ENCODE results near the gene DDX52. TPM values are rescaled to one million over a fixed set of nuclear protein-coding genes. Genes with fewer than 3 reads are reported as not detected.

DDX52 gene
- total and polyA plus RNA-seq, 2 of the 13 experiments (the other 11 are each of a cell fraction or from before 2014, with no cell fraction given): 8.9 to 36.1 TPM

DNA sequence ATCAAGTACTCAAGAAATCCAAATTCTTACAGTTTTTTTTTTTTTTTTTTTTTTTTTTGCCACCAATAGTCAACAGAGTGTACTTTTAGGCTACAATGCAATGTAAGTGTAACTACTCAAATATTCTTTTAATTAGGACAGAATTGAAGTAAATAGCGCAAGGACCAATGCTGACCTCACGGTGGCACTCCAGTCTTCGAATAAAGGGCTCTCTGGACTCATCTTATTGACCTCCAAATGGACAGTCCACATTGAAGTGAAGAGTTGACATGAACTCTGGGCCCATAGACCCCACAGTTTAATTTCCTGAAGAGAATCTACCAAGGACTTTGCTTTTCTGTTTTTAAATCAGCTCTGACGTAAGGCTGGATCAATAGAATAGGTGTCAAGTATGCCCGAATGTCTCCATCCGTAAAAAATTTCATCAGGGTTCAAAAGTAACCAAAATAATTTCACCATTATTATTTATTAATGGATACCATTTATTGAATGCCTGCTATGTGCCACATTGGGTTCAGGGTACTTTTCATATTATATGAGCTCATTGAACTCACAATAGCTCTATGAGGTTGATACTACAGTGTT is 7.3 kb upstream of the DDX52 start:
- no peak overlapping the region for H3K4me3 ChIP-seq (replicated peaks in 1 of 3; ENCODE audit: insufficient read depth in 1 of 3, low read depth in 2 of 3, low read length in 3 of 3)
- ATAC-seq (peak; percentile 74), FAIRE-seq (no peak), DNase-seq (ENCODE audit: low spot score) (peak; percentile 77)
- no peaks in the 10 kb centered on the region for H3K79me2 ChIP-seq (ENCODE audit: insufficient read depth, low read length)
- no peaks in the 10 kb centered on the region; a peak in 1 of 5 replicates for H3K27me3 ChIP-seq (ENCODE audit: control insufficient read depth in 1 of 2, insufficient read depth in 2 of 2, low read length in 2 of 2)
- no peak overlapping the region for H3K9ac ChIP-seq (ENCODE audit: insufficient read depth, low read depth, low read length)
- intact Hi-C loops (cut with micrococcal nuclease; ENCODE audit: unreplicated experiment): loop anchor here (1.0 to 2.0 kb wide), 4 partner anchors 48 to 166 kb away; no protein-coding TSS in a partner anchor
- ChIA-PET POLR2A (interaction anchor here (0.9 to 2.8 kb wide), 4 partner anchors 58 to 166 kb away, joined by 3 to 11 read pairs (median 8); no protein-coding TSS in a partner anchor), CTCF (ENCODE audit: low intra/inter-chr PET ratio, low total read pairs) (interaction anchor here (1.0 to 1.9 kb wide), 6 partner anchors 47 to 166 kb away, joined by 3 to 16 read pairs (median 6); no protein-coding TSS in a partner anchor)
- H3K4me1 ChIP-seq (ENCODE audit: insufficient read depth, low read length): peaks cover 36% of the 10 kb centered on the region
- H4K20me1 ChIP-seq (ENCODE audit: insufficient read depth, low read length): no peaks in the 10 kb centered on the region
- 38% methylated on average over 6 of the region's 6 CpGs for WGBS (ENCODE audit: low lambda C conversion rate)
- no peaks in the 10 kb centered on the region for H3K9me3 ChIP-seq (ENCODE audit: low read length)
- no peak overlapping the region for H2AFZ ChIP-seq (ENCODE audit: low read length)
- no peaks in the 10 kb centered on the region for H3K36me3 ChIP-seq (replicated peaks in 1 of 2; ENCODE audit: control insufficient read depth in 1 of 2, insufficient read depth in 2 of 2, low read length in 2 of 2)
- no peak overlapping the region for H3K27ac ChIP-seq (ENCODE audit: extremely low read length, insufficient read depth, low read length)
- H3K4me2 ChIP-seq (ENCODE audit: low read depth, low read length): no peak overlapping the region
- in situ Hi-C loops (cut with HindIII; ENCODE audit: extremely low pct_ligation_motif_present, low pct_unique_long_range_greater_than_20kb): loop anchor here (5.0 kb wide), 1 partner anchor 52 kb away; no protein-coding TSS in a partner anchor
- BruUV-seq (replicated peaks): no TSS peak
- TF ChIP-seq ZFY (CRISPR knock-in tag; IDR thresholded peaks at IDR 0.05) (no peak), ZNF501 (CRISPR knock-in tag; IDR thresholded peaks at IDR 0.05) (no peak), ZMYM3 (CRISPR knock-in tag; IDR thresholded peaks at IDR 0.05) (no peak), FOSL2 (CRISPR knock-in tag; IDR thresholded peaks at IDR 0.05) (0 out of 2 replicates have a peak, but pooled peaks have one; percentile 8), REL (CRISPR knock-in tag; conservative IDR thresholded peaks at IDR 0.05) (no peak), GLI4 (CRISPR knock-in tag; IDR thresholded peaks at IDR 0.05; ENCODE audit: borderline replicate concordance) (no peak), HNRNPK (IDR thresholded peaks at IDR 0.05; ENCODE audit: low read depth, low read length, poor library complexity, severe bottlenecking) (no peak), THAP11 (CRISPR knock-in tag; IDR thresholded peaks at IDR 0.05) (0 out of 2 replicates have a peak, but pooled peaks have one; percentile 15), ZNF230 (CRISPR knock-in tag; IDR thresholded peaks at IDR 0.05) (no peak), RBFOX2 (IDR thresholded peaks at IDR 0.05; ENCODE audit: low read depth, low read length) (no peak), ZNF460 (CRISPR knock-in tag; IDR thresholded peaks at IDR 0.05; ENCODE audit: borderline replicate concordance) (no peak)
- TF ChIP-seq, protein P1, sequence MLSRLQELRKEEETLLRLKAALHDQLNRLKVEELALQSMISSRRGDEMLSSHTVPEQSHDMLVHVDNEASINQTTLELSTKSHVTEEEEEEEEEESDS (CRISPR knock-in tag; IDR thresholded peaks at IDR 0.05; ENCODE audit: borderline replicate concordance): no peak
- TF ChIP-seq, protein P2, sequence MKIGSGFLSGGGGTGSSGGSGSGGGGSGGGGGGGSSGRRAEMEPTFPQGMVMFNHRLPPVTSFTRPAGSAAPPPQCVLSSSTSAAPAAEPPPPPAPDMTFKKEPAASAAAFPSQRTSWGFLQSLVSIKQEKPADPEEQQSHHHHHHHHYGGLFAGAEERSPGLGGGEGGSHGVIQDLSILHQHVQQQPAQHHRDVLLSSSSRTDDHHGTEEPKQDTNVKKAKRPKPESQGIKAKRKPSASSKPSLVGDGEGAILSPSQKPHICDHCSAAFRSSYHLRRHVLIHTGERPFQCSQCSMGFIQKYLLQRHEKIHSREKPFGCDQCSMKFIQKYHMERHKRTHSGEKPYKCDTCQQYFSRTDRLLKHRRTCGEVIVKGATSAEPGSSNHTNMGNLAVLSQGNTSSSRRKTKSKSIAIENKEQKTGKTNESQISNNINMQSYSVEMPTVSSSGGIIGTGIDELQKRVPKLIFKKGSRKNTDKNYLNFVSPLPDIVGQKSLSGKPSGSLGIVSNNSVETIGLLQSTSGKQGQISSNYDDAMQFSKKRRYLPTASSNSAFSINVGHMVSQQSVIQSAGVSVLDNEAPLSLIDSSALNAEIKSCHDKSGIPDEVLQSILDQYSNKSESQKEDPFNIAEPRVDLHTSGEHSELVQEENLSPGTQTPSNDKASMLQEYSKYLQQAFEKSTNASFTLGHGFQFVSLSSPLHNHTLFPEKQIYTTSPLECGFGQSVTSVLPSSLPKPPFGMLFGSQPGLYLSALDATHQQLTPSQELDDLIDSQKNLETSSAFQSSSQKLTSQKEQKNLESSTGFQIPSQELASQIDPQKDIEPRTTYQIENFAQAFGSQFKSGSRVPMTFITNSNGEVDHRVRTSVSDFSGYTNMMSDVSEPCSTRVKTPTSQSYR (CRISPR knock-in tag; IDR thresholded peaks at IDR 0.05; ENCODE audit: borderline replicate concordance): no peak
- TF ChIP-seq, protein P3, sequence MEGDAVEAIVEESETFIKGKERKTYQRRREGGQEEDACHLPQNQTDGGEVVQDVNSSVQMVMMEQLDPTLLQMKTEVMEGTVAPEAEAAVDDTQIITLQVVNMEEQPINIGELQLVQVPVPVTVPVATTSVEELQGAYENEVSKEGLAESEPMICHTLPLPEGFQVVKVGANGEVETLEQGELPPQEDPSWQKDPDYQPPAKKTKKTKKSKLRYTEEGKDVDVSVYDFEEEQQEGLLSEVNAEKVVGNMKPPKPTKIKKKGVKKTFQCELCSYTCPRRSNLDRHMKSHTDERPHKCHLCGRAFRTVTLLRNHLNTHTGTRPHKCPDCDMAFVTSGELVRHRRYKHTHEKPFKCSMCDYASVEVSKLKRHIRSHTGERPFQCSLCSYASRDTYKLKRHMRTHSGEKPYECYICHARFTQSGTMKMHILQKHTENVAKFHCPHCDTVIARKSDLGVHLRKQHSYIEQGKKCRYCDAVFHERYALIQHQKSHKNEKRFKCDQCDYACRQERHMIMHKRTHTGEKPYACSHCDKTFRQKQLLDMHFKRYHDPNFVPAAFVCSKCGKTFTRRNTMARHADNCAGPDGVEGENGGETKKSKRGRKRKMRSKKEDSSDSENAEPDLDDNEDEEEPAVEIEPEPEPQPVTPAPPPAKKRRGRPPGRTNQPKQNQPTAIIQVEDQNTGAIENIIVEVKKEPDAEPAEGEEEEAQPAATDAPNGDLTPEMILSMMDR (CRISPR knock-in tag; IDR thresholded peaks at IDR 0.05): peak; percentile 81
- TF ChIP-seq, protein P4, sequence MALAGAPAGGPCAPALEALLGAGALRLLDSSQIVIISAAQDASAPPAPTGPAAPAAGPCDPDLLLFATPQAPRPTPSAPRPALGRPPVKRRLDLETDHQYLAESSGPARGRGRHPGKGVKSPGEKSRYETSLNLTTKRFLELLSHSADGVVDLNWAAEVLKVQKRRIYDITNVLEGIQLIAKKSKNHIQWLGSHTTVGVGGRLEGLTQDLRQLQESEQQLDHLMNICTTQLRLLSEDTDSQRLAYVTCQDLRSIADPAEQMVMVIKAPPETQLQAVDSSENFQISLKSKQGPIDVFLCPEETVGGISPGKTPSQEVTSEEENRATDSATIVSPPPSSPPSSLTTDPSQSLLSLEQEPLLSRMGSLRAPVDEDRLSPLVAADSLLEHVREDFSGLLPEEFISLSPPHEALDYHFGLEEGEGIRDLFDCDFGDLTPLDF (CRISPR knock-in tag; IDR thresholded peaks at IDR 0.05): no peak
- TF ChIP-seq, protein P5, sequence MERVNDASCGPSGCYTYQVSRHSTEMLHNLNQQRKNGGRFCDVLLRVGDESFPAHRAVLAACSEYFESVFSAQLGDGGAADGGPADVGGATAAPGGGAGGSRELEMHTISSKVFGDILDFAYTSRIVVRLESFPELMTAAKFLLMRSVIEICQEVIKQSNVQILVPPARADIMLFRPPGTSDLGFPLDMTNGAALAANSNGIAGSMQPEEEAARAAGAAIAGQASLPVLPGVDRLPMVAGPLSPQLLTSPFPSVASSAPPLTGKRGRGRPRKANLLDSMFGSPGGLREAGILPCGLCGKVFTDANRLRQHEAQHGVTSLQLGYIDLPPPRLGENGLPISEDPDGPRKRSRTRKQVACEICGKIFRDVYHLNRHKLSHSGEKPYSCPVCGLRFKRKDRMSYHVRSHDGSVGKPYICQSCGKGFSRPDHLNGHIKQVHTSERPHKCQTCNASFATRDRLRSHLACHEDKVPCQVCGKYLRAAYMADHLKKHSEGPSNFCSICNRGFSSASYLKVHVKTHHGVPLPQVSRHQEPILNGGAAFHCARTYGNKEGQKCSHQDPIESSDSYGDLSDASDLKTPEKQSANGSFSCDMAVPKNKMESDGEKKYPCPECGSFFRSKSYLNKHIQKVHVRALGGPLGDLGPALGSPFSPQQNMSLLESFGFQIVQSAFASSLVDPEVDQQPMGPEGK (CRISPR knock-in tag; IDR thresholded peaks at IDR 0.05): no peak

Data from HepG2 (cell line).